SH-SY5Y (cell line): ENCODE measurements around the gene SCAF4.

Experiments used
- GATA2 ChIP-seq: IDR thresholded peaks from 2 replicates; pipeline ENCODE4 v1.6.1; 2011; ENCODE audit warnings: mild to moderate bottlenecking, low read depth, low read length
- GATA3 ChIP-seq: IDR thresholded peaks from 2 replicates; pipeline ENCODE4 v1.6.1; 2011; ENCODE audit warnings: low read depth, mild to moderate bottlenecking, low read length, moderate library complexity

- TF ChIP-seq GATA3: no peak
- no peak for TF ChIP-seq GATA2
Measured at GRCh38 chr21:31777857-31778256, 45.9 kb upstream of the SCAF4 start.
